Upper lobe of left lung (tissue), 4 donors: ENCODE measurements around the gene PSORS1C2.

Source experiments
- EP300 ChIP-seq, 4 donors: sonication (generic); formaldehyde crosslinking; IDR thresholded peaks; one replicate each; pipeline ENCODE4 v1.5.1; 2017; ENCODE audit warnings: antibody characterized with exemption in 4 of 4, control low read depth in 2 of 4
- POLR2A ChIP-seq, 4 donors: fragments of 450-650 bp; IDR thresholded peaks; one replicate each; pipeline ENCODE4 v1.5.1; 2016 to 2017; ENCODE audit warnings: antibody characterized with exemption in 4 of 4, mild to moderate bottlenecking in 2 of 4
- POLR2AphosphoS5 ChIP-seq, 2 donors: sonication (generic); formaldehyde crosslinking; IDR thresholded peaks; one replicate each; pipeline ENCODE4 v1.5.1; 2017; ENCODE audit warnings: antibody characterized with exemption in 2 of 2
- TF ChIP-seq, protein P1 (sequence below), 6 experiments: fragments of 450-650 bp in 4 of 6; fragments of 200-600 bp in 2 of 6; sonication (generic) in 2 of 6; IDR thresholded peaks; one replicate each; pipeline ENCODE4 v1.5.1; 2016 to 2019; ENCODE audit warnings: antibody characterized with exemption in 6 of 6

DNA sequence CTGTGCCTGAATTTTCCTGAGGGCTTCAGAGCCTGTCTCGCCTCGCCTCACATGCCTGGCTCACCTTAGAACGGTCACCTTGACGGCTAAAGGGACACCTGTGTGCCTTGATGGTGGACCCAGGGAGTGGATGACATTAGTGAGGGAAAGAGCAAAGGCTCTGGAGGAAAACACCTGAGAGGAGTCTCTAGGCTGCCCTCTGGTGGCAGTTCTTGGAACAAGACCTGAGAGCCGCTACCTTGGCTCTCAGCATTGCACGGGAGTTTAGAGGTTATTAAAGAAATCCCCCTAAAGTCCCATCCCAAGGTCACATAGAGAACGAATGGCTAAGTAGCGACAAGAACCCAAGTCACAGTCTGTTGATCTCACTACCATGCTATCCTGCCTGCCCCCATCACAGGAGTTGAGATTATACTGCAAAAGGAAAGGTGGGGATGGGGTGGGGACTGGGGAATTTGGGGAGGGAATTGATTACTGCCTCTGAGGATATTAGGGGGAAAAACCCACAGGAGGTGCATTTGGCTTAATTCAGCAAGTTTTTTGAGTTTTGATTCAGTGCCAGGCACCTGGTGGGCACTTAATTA, 10.7 kb downstream of the PSORS1C2 start:
- TF ChIP-seq, protein P1, sequence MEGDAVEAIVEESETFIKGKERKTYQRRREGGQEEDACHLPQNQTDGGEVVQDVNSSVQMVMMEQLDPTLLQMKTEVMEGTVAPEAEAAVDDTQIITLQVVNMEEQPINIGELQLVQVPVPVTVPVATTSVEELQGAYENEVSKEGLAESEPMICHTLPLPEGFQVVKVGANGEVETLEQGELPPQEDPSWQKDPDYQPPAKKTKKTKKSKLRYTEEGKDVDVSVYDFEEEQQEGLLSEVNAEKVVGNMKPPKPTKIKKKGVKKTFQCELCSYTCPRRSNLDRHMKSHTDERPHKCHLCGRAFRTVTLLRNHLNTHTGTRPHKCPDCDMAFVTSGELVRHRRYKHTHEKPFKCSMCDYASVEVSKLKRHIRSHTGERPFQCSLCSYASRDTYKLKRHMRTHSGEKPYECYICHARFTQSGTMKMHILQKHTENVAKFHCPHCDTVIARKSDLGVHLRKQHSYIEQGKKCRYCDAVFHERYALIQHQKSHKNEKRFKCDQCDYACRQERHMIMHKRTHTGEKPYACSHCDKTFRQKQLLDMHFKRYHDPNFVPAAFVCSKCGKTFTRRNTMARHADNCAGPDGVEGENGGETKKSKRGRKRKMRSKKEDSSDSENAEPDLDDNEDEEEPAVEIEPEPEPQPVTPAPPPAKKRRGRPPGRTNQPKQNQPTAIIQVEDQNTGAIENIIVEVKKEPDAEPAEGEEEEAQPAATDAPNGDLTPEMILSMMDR (IDR thresholded peaks at IDR 0.05) = peak; percentile 60 to 89 (median 68)
- TF ChIP-seq POLR2A (IDR thresholded peaks at IDR 0.05) = no peak
- TF ChIP-seq POLR2AphosphoS5 (IDR thresholded peaks at IDR 0.05) = no peak
- TF ChIP-seq EP300 (IDR thresholded peaks at IDR 0.05) = no peak
